Umbilical cord (tissue), 1 donor: ENCODE results near the gene NUP133. TPM values are rescaled to one million over a fixed set of nuclear protein-coding genes. Genes with fewer than 3 reads are reported as not detected.

ENCODE experiments used
- total RNA-seq: library from RNA; depleted of rRNA; stranded (reverse); fragments of >200 nt; gene quantifications from one replicate; pipeline ENCODE4 v1.2.3, GENCODE V29; 2014; ENCODE audit warnings: low replicate concordance; ENCODE audit not compliant: insufficient read depth

The NUP133 gene
- total RNA-seq, 1 donor from 2014 or later = 31.3 TPM

Other genes starting within 250 kb of the NUP133 start
- 36.6 TPM for gene RAB4A, start 237.2 kb downstream of the NUP133 start, total RNA-seq
- gene CCSAP, start 165.3 kb downstream of the NUP133 start, total RNA-seq = 32.0 TPM
- gene ACTA1, start 74.2 kb downstream of the NUP133 start, total RNA-seq = 4.6 TPM
- gene ABCB10, start 50.4 kb upstream of the NUP133 start, total RNA-seq = 29.4 TPM
- 27.9 TPM for gene TAF5L, start 117.8 kb upstream of the NUP133 start, total RNA-seq
- gene URB2, start 117.9 kb upstream of the NUP133 start, total RNA-seq = 8.7 TPM